ENCODE measurements around the gene CRYGD.

CRYGD gene

DNA sequence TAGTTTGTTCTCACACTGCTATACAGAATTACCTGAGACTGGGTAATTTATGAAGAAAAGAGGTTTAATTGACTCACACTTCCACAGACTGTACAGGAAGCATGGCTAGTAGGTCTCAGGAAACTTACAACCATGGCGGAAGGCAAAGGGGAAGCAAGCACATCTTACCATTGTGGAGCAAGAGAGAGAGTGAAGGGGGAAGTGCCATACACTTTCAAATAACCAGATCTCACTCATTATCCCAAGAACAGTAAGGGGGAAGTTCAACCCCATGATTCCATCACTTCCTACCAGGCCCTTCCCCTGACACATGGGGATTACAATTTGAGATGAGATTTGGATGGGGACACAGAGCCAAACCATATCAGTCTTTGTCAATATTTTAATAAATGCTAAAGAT lies 26.6 kb upstream of the CRYGD start:
- ChIA-PET CTCF (no interaction called here), POLR2A (no interaction called here)
- Histone ChIP-seq H3K4me1 (ENCODE audit: control insufficient read depth, insufficient read depth, low read length) (no peaks in the 10 kb centered on the region), H3K27ac (ENCODE audit: extremely low read depth, low read depth, low read length) (no peak overlapping the region), H3K36me3 (ENCODE audit: control insufficient read depth in 2 of 2, insufficient read depth in 1 of 2, low read length in 2 of 2) (no peaks in the 10 kb centered on the region), H3K4me3 (ENCODE audit: low read depth, low read length) (no peak overlapping the region), H3K9me3 (ENCODE audit: control insufficient read depth, insufficient read depth, low read depth, low read length) (no peaks in the 10 kb centered on the region)
- TF ChIP-seq, protein P1, sequence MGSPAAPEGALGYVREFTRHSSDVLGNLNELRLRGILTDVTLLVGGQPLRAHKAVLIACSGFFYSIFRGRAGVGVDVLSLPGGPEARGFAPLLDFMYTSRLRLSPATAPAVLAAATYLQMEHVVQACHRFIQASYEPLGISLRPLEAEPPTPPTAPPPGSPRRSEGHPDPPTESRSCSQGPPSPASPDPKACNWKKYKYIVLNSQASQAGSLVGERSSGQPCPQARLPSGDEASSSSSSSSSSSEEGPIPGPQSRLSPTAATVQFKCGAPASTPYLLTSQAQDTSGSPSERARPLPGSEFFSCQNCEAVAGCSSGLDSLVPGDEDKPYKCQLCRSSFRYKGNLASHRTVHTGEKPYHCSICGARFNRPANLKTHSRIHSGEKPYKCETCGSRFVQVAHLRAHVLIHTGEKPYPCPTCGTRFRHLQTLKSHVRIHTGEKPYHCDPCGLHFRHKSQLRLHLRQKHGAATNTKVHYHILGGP (tag by site-specific recombination; IDR thresholded peaks at IDR 0.05), result no peak
- TF ChIP-seq ZFP69B (tag by site-specific recombination; IDR thresholded peaks at IDR 0.05) (no peak), ZNF354C (tag by site-specific recombination; IDR thresholded peaks at IDR 0.05; ENCODE audit: borderline replicate concordance, low read depth) (no peak), ZNF133 (tag by site-specific recombination; IDR thresholded peaks at IDR 0.05) (no peak), HOXC10 (CRISPR knock-in tag; IDR thresholded peaks at IDR 0.05) (no peak), ZNF324 (tag by site-specific recombination; IDR thresholded peaks at IDR 0.05) (no peak), ZNF155 (tag by site-specific recombination; IDR thresholded peaks at IDR 0.05) (no peak), ZNF37A (tag by site-specific recombination; IDR thresholded peaks at IDR 0.05) (no peak)
- TF ChIP-seq, protein P2, sequence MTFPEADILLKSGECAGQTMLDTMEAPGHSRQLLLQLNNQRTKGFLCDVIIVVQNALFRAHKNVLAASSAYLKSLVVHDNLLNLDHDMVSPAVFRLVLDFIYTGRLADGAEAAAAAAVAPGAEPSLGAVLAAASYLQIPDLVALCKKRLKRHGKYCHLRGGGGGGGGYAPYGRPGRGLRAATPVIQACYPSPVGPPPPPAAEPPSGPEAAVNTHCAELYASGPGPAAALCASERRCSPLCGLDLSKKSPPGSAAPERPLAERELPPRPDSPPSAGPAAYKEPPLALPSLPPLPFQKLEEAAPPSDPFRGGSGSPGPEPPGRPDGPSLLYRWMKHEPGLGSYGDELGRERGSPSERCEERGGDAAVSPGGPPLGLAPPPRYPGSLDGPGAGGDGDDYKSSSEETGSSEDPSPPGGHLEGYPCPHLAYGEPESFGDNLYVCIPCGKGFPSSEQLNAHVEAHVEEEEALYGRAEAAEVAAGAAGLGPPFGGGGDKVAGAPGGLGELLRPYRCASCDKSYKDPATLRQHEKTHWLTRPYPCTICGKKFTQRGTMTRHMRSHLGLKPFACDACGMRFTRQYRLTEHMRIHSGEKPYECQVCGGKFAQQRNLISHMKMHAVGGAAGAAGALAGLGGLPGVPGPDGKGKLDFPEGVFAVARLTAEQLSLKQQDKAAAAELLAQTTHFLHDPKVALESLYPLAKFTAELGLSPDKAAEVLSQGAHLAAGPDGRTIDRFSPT (tag by site-specific recombination; IDR thresholded peaks at IDR 0.05), result no peak
- TF ChIP-seq, protein P3, sequence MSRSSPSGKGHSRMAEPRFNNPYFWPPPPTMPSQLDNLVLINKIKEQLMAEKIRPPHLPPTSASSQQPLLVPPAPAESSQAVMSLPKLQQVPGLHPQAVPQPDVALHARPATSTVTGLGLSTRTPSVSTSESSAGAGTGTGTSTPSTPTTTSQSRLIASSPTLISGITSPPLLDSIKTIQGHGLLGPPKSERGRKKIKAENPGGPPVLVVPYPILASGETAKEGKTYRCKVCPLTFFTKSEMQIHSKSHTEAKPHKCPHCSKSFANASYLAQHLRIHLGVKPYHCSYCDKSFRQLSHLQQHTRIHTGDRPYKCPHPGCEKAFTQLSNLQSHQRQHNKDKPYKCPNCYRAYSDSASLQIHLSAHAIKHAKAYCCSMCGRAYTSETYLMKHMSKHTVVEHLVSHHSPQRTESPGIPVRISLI (tag by site-specific recombination; IDR thresholded peaks at IDR 0.05), result no peak

DNA sequence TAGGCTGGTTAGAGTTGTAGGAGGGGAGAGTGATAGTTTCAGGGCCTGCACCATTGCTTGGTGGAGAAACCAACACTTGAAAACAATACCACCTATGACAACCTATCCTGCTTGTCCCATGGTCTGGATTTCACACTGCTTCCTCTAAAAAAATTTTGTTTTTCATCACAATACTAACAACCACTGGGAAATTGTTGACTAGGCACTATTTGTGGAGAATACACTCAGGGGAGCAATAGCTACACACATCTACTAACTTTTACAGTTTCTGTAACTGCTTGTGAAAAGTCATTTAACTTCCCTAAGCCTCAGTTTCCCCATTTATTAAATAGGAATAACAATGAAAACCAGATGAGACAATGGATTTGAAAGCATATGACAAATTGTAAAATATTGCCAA lies 25.8 kb upstream of the CRYGD start:
- H3K36me3 ChIP-seq (ENCODE audit: control insufficient read depth in 2 of 2, insufficient read depth in 1 of 2, low read length in 2 of 2), result no peaks in the 10 kb centered on the region
- H3K27ac ChIP-seq (ENCODE audit: extremely low read depth, low read depth, low read length), result no peak overlapping the region
- no peaks in the 10 kb centered on the region for H3K9me3 ChIP-seq (ENCODE audit: control insufficient read depth, insufficient read depth, low read depth, low read length)
- ChIA-PET CTCF (no interaction called here), POLR2A (no interaction called here)
- no peaks in the 10 kb centered on the region for H3K4me1 ChIP-seq (ENCODE audit: control insufficient read depth, insufficient read depth, low read length)
- TF ChIP-seq ZBTB21 (tag by site-specific recombination; IDR thresholded peaks at IDR 0.05) (no peak), ZNF626 (tag by site-specific recombination; IDR thresholded peaks at IDR 0.05) (no peak), MZF1 (tag by site-specific recombination; IDR thresholded peaks at IDR 0.05; ENCODE audit: borderline replicate concordance) (no peak), HOXA7 (CRISPR knock-in tag; IDR thresholded peaks at IDR 0.05; ENCODE audit: borderline replicate concordance) (no peak), ZNF561 (tag by site-specific recombination; IDR thresholded peaks at IDR 0.05; ENCODE audit: borderline replicate concordance) (no peak), MYNN (tag by site-specific recombination; IDR thresholded peaks at IDR 0.05; ENCODE audit: borderline replicate concordance) (no peak), FEZF1 (tag by site-specific recombination; IDR thresholded peaks at IDR 0.05) (no peak), ZNF169 (tag by site-specific recombination; IDR thresholded peaks at IDR 0.05) (no peak), KLF1 (tag by site-specific recombination; IDR thresholded peaks at IDR 0.05) (no peak), ZNF571 (tag by site-specific recombination; IDR thresholded peaks at IDR 0.05) (no peak)
- TF ChIP-seq, protein P4, sequence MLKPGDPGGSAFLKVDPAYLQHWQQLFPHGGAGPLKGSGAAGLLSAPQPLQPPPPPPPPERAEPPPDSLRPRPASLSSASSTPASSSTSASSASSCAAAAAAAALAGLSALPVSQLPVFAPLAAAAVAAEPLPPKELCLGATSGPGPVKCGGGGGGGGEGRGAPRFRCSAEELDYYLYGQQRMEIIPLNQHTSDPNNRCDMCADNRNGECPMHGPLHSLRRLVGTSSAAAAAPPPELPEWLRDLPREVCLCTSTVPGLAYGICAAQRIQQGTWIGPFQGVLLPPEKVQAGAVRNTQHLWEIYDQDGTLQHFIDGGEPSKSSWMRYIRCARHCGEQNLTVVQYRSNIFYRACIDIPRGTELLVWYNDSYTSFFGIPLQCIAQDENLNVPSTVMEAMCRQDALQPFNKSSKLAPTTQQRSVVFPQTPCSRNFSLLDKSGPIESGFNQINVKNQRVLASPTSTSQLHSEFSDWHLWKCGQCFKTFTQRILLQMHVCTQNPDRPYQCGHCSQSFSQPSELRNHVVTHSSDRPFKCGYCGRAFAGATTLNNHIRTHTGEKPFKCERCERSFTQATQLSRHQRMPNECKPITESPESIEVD (tag by site-specific recombination; IDR thresholded peaks at IDR 0.05), result no peak
- TF ChIP-seq, protein P5, sequence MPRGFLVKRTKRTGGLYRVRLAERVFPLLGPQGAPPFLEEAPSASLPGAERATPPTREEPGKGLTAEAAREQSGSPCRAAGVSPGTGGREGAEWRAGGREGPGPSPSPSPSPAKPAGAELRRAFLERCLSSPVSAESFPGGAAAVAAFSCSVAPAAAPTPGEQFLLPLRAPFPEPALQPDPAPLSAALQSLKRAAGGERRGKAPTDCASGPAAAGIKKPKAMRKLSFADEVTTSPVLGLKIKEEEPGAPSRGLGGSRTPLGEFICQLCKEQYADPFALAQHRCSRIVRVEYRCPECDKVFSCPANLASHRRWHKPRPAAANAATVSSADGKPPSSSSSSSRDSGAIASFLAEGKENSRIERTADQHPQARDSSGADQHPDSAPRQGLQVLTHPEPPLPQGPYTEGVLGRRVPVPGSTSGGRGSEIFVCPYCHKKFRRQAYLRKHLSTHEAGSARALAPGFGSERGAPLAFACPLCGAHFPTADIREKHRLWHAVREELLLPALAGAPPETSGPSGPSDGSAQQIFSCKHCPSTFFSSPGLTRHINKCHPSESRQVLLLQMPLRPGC (tag by site-specific recombination; IDR thresholded peaks at IDR 0.05), result no peak
- TF ChIP-seq, protein P6, sequence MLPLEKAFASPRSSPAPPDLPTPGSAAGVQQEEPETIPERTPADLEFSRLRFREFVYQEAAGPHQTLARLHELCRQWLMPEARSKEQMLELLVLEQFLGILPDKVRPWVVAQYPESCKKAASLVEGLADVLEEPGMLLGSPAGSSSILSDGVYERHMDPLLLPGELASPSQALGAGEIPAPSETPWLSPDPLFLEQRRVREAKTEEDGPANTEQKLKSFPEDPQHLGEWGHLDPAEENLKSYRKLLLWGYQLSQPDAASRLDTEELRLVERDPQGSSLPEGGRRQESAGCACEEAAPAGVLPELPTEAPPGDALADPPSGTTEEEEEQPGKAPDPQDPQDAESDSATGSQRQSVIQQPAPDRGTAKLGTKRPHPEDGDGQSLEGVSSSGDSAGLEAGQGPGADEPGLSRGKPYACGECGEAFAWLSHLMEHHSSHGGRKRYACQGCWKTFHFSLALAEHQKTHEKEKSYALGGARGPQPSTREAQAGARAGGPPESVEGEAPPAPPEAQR (tag by site-specific recombination; IDR thresholded peaks at IDR 0.05), result no peak
- H3K4me3 ChIP-seq (ENCODE audit: low read depth, low read length), result no peak overlapping the region

Measured in HEK293 (cell line).